Tibial nerve (tissue), 4 donors: ENCODE data around the gene CAMTA1. TPM values are rescaled to one million over a fixed set of nuclear protein-coding genes. Genes with fewer than 3 reads are reported as not detected.

Experiments used
- DNase-seq, 2 donors: peaks; one replicate each; pipeline ENCODE4 v3.0.0-alpha.2; 2019; ENCODE audit warnings: low spot score in 2 of 2
- H3K27ac ChIP-seq, 4 donors: fragments of 200-600 bp; sonication (generic) in 3 of 4; one replicate each; pipeline ENCODE4 v1.5.1; 2017 to 2019; ENCODE audit warnings: mild to moderate bottlenecking in 1 of 4
- H3K27me3 ChIP-seq, 2 donors: fragments of 200-600 bp; sonication (generic) in 1 of 2; one replicate each; pipeline versions ENCODE4 v1.5.1 to v1.6.0; 2017 to 2019
- H3K36me3 ChIP-seq, 3 donors: fragments of 200-600 bp; sonication (generic); one replicate each; pipeline ENCODE4 v1.5.1; 2018 to 2019
- H3K4me1 ChIP-seq, 4 donors: fragments of 200-600 bp; sonication (generic) in 3 of 4; one replicate each; pipeline ENCODE4 v1.5.1; 2017 to 2019
- H3K4me3 ChIP-seq, 4 donors: fragments of 200-600 bp; sonication (generic) in 3 of 4; one replicate each; pipeline ENCODE4 v1.5.1; 2017 to 2019; ENCODE audit warnings: mild to moderate bottlenecking in 1 of 4, moderate library complexity in 1 of 4
- H3K9me3 ChIP-seq, 4 donors: fragments of 200-600 bp; sonication (generic) in 3 of 4; one replicate each; pipeline ENCODE4 v1.5.1; 2017 to 2019
- CTCF ChIP-seq, 5 experiments: fragments of 200-600 bp in 3 of 5; fragments of 450-650 bp in 2 of 5; sonication (generic) in 3 of 5; IDR thresholded peaks; one replicate each; pipeline ENCODE4 v1.5.1; 2016 to 2019; ENCODE audit warnings: antibody characterized with exemption in 5 of 5, mild to moderate bottlenecking in 3 of 5, moderate library complexity in 2 of 5
- EP300 ChIP-seq, 2 donors: sonication (generic); formaldehyde crosslinking; IDR thresholded peaks; one replicate each; pipeline ENCODE4 v1.6.1; 2017; ENCODE audit warnings: antibody characterized with exemption in 2 of 2, mild to moderate bottlenecking in 1 of 2
- POLR2A ChIP-seq, 2 donors: fragments of 450-650 bp; IDR thresholded peaks; one replicate each; pipeline ENCODE4 v1.6.1; 2017; ENCODE audit warnings: antibody characterized with exemption in 2 of 2, mild to moderate bottlenecking in 2 of 2, moderate library complexity in 2 of 2
- WGBS, 2 donors: methylation state at CpG; one replicate each; pipeline ENCODE4 v1.1.5; 2018; 5-methylcytosine and 5-hydroxymethylcytosine counted together
- total RNA-seq, 4 donors: library from RNA; depleted of rRNA; stranded (reverse); fragments of >200 nt; gene quantifications; one replicate each; pipeline ENCODE4 v1.1.0, GENCODE V29; 2016

Gene CAMTA1
- total RNA-seq, 4 donors from 2014 or later = 41.8 to 104 (median 87.2) TPM

GRCh38 chr1:7497107-7497637, 711.9 kb downstream of the CAMTA1 start:
- no peaks in the 10 kb centered on the region for H3K36me3 ChIP-seq
- no peaks in the 10 kb centered on the region for H3K9me3 ChIP-seq
- no peaks in the 10 kb centered on the region for H3K27me3 ChIP-seq
- H3K4me3 ChIP-seq = no peak overlapping the region
- DNase-seq = no peak
- peaks cover 0 to 35% (median 0%) of the 10 kb centered on the region in 4 donors for H3K4me1 ChIP-seq
- TF ChIP-seq POLR2A (IDR thresholded peaks at IDR 0.05) (no peak), EP300 (IDR thresholded peaks at IDR 0.05) (peak in 1 of 2 donors; percentile 30), CTCF (IDR thresholded peaks at IDR 0.05) (no peak)
- WGBS, 2 donors = 74 to 78% methylated on average over 10 to 12 of the region's 12 CpGs
- peak overlapping the region in 1 of 4 donors; percentile 13 for H3K27ac ChIP-seq

- Histone ChIP-seq H3K4me3 (no peak overlapping the region), H3K27me3 (no peaks in the 10 kb centered on the region), H3K4me1 (peaks cover 0 to 31% (median 0%) of the 10 kb centered on the region in 4 donors), H3K9me3 (no peaks in the 10 kb centered on the region), H3K27ac (peak overlapping the region in 2 of 4 donors; percentile 15 to 16), H3K36me3 (no peaks in the 10 kb centered on the region)
- WGBS, 2 donors = 62 to 66% methylated on average over 15 to 20 of the region's 22 CpGs
- TF ChIP-seq EP300 (IDR thresholded peaks at IDR 0.05) (no peak), POLR2A (IDR thresholded peaks at IDR 0.05) (no peak), CTCF (IDR thresholded peaks at IDR 0.05) (no peak)
- no peak for DNase-seq
Observed at GRCh38 chr1:7500381-7501083, 715.3 kb downstream of the CAMTA1 start.

- DNase-seq = peak; percentile 15 to 35
- H3K27ac ChIP-seq = peak overlapping the region in 2 of 4 donors; percentile 15 to 16
- 35 to 45% methylated on average over 9 to 10 of the region's 10 CpGs for WGBS, 2 donors
Observed at GRCh38 chr1:7501084-7501491, 715.8 kb downstream of the CAMTA1 start.

GRCh38 chr1:7501723-7502603, 716.7 kb downstream of the CAMTA1 start:
- H3K9me3 ChIP-seq = no peaks in the 10 kb centered on the region
- DNase-seq = no peak
- H3K4me1 ChIP-seq = peaks cover 0 to 22% (median 0%) of the 10 kb centered on the region in 4 donors
- H3K27ac ChIP-seq = no peak overlapping the region
- no peaks in the 10 kb centered on the region for H3K36me3 ChIP-seq
- H3K27me3 ChIP-seq = no peaks in the 10 kb centered on the region
- WGBS, 2 donors = 56% methylated on average over 13 to 15 of the region's 15 CpGs
- TF ChIP-seq POLR2A (IDR thresholded peaks at IDR 0.05) = no peak
- TF ChIP-seq CTCF (IDR thresholded peaks at IDR 0.05) = no peak
- TF ChIP-seq EP300 (IDR thresholded peaks at IDR 0.05) = no peak
- no peak overlapping the region for H3K4me3 ChIP-seq

More at GRCh38 chr1:7501084-7501491, 715.8 kb downstream of the CAMTA1 start:
- H3K9me3 ChIP-seq = no peaks in the 10 kb centered on the region
- no peaks in the 10 kb centered on the region for H3K27me3 ChIP-seq
- TF ChIP-seq EP300 (IDR thresholded peaks at IDR 0.05) (no peak), CTCF (IDR thresholded peaks at IDR 0.05) (no peak), POLR2A (IDR thresholded peaks at IDR 0.05) (no peak)
- no peaks in the 10 kb centered on the region for H3K36me3 ChIP-seq
- no peak overlapping the region for H3K4me3 ChIP-seq
- peaks cover 0 to 27% (median 0%) of the 10 kb centered on the region in 4 donors for H3K4me1 ChIP-seq
